HG03103 (cell line): ENCODE data around the gene KBTBD12.

Experiments
- ATAC-seq: cut with Tn5 transposase; IDR thresholded peaks from one replicate; pipeline ENCODE4 v1.9.1; 2021; ENCODE audit warnings: low read depth; ENCODE audit not compliant: unreplicated experiment

The KBTBD12 gene

DNA sequence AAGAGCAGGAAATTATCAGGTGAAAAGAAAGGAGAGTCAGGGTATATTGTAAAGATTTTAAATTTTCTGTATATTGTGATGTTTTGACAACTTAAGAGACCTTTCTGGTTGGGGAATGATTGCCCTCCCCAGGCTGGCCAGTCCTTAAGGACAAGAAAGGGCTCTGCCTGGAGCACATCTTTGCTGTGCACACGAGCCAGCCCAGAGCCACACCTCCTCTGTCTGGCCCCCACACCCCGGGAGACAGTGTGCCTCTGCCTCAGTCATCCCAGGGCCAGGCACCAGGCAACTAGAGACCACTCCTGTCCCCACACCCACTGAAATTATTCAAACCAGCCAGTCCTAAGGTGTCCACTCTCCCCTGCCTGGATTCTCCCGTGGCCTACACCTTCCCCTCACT, 67.1 kb downstream of the KBTBD12 start:
- ATAC-seq, result no peak

DNA sequence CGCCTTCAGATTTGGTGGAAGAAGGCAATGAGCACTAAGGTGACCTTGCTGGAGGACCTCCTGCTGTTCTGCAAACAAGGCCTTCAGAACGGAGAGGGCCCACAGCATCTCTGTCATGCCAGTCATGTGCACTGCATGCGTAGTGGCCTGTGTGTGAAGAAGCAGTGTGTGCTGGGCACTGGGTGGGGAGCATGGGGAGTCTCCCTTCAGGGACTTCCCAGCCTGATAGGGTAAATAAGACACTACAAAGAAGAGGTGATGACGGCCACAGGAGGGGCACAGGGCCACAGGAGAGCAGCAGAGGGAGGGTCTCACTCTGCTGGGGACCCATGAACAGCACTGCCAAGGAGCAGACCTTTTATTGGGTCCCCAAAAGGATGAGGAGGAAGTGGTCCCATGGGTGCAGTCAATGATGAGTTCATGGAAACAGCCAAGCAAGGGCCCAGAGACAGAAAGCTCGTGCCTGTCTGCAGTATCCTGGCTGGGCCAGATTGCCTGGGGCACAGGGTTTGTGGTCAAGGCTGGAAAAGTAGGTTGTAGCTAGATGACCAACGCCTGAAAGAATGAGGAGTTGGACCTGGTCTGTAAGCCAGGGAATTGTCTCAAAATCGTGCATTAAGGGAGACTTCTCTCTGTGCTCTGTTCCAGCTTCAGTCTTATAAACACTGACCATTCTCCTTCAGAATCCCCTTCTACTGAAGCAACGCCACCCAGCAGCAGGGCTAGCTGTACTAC, 69.4 kb downstream of the KBTBD12 start:
- no peak for ATAC-seq

- ATAC-seq, result no peak
Observed at GRCh38 chr3:127985216-127985615, 70.2 kb downstream of the KBTBD12 start.

DNA sequence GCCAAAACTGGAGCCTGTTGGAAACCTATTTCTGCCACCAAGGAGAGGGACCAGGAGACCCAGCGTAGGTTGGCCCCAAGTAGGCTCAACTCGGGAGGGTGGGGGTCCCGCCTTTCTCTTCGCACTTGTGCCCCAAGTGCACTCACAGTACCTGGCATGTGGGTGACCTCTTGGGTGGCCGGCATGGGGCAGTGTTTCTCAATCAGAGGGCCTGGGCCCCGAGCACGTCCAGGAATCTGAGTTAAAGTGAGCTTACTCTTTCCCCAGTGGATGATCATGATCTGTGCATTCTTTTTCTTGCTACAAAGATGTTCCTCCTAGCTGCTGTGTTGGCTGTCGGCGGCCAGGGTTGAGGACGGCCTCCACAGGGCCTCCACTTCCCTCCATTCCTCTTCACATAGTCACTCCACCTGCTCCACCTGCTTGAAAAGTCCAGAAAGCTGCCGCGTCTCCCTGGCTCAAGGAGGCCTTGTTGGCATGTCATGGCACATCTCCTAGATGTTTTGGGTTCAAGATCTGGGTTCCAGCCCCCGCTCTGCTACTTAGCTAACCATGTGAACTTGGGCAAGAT, 70.7 kb downstream of the KBTBD12 start:
- ATAC-seq, result no peak

- ATAC-seq, result no peak
Observed at GRCh38 chr3:127986803-127987202, 71.8 kb downstream of the KBTBD12 start.

DNA sequence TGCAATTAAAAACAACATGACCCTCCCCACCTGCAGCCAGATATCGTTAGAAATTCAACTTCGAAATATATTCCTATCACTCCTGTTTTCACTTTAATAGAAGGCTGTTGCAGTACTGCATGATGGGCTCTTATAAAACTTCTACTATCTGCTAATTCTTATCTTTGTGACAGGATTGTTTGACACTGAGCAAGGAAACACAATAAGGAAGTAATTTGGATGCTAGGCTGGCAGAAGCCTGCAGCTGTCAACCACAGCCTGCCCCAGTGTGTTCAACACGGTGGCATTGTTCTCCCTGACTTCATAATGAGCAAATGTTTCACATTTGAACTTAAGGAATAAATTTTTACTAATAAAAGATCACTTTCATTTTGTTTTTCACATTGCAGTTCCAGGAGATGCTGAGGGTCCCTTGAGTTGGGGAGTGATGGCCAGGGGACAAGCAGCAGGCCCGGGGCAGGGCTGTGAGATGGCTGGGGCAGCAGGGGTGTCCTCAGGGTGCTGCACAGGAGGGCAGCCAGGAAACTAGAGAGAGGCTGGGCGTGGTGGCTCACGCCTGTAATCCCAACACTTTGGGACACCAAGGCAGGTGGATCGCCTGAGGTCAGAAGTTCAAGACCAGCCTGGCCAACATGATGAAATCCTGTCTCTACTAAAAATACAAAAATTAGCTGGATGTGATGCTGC, 72.4 kb downstream of the KBTBD12 start:
- ATAC-seq, result no peak

DNA sequence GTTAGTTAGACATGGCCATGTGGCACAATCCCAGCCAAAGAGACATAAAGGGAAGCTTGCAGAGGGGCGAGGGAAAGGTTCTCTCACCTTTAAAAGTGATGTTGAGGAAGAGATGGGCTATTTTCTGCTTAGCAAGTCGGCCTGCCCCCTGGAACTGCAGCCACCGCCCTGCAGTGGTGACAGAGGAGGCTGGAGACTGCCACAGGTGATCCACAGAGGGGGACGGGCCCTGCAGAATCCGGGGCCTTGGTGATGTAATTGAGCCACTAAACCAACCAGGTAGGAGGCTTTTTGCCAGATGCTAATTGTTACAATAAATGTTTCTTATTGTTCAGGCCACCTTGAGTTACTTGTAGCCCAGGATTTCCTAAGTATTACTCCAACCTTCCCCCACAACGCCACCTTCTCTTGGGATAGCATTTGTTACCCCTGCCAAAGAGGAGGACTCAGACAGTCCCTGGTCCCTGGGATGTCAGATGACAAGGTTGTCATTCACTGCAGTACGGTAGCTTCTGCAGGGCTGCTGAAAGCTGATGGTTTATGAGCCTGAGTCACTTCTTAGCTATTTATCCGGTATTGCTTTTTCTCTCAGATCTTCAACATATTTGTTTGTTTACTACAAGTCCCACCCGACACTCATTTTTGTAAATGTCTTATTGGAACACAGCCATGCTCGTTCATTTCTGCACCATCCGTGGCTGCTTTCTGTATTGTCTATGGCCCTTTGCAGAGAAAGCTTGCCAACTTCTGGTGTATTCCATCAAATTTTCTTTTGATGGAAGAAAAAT, 73.9 kb downstream of the KBTBD12 start:
- ATAC-seq, result no peak

DNA sequence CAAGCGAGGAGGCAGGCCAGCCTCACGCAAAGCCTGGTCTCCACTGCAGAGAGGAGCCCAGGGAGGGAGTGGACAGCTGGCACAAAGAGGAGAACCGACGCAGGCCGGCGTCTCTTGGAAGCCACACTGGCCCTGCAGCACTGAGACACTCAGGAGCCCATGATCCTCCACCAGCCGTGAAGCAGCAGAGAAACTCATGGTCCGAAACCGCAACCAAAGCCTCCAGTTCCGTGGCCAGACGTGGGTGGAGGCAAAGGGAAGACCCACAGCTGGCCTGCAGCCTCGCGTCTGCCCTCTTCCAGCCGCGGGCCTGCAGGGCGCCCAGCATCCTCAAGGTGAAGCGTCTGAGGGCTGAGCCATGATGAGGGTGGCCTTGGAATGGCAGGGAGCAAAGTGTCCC, 75.0 kb downstream of the KBTBD12 start:
- ATAC-seq, result no peak

GRCh38 chr3:127990461-127990860, 75.4 kb downstream of the KBTBD12 start:
- no peak for ATAC-seq

GRCh38 chr3:127991251-127991650, 76.2 kb downstream of the KBTBD12 start:
- no peak for ATAC-seq

- ATAC-seq, result no peak
Observed at GRCh38 chr3:127991681-127992080, 76.6 kb downstream of the KBTBD12 start.

DNA sequence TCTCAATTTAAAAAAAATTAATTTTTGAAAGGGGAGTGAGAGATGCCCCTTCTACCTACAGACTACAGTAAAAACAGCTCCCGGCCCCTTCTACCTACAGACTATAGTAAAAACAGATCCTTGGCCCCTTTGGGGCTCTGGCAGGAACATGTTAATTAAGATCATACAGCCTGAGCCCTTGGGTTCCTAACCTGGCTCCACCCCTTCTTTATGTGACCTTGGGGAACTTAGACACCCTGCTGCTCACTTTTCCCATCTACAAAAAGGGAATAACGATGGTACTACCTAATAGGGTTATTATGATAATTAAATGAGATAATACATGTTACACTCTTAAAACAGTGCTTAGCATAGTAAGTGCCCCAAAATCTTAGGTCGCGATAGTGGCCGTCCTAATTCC, 77.1 kb downstream of the KBTBD12 start:
- ATAC-seq, result no peak

DNA sequence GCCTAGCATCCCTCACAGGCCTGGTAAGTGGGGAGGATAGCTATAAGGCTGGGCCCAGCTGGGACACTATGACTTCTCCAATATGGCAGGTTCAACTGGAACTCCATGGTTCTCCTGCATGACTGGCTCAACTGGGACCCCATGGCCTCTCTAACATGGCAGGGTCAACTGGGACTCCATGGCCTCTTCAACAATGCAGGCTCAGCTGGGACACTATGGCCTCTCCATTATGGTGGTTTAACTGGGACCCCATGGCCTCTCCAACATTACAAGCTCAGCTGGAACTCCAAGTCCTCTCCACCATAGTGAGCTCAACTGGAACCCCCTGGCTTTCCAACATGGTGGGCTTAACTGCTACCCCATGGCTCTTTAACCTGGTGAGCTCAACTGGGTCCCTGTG, 79.0 kb downstream of the KBTBD12 start:
- ATAC-seq, result no peak

GRCh38 chr3:127997016-127997415, 82.0 kb downstream of the KBTBD12 start:
- no peak for ATAC-seq

- ATAC-seq, result no peak
Observed at GRCh38 chr3:127997961-127998360, 82.9 kb downstream of the KBTBD12 start.

GRCh38 chr3:127998596-127998995, 83.6 kb downstream of the KBTBD12 start:
- ATAC-seq, result no peak

- ATAC-seq, result no peak
Observed at GRCh38 chr3:127999509-128000106, 84.6 kb downstream of the KBTBD12 start.

GRCh38 chr3:128001576-128001975, 86.5 kb downstream of the KBTBD12 start:
- ATAC-seq, result no peak

- no peak for ATAC-seq
Observed at GRCh38 chr3:128004661-128005060, 89.6 kb downstream of the KBTBD12 start.

DNA sequence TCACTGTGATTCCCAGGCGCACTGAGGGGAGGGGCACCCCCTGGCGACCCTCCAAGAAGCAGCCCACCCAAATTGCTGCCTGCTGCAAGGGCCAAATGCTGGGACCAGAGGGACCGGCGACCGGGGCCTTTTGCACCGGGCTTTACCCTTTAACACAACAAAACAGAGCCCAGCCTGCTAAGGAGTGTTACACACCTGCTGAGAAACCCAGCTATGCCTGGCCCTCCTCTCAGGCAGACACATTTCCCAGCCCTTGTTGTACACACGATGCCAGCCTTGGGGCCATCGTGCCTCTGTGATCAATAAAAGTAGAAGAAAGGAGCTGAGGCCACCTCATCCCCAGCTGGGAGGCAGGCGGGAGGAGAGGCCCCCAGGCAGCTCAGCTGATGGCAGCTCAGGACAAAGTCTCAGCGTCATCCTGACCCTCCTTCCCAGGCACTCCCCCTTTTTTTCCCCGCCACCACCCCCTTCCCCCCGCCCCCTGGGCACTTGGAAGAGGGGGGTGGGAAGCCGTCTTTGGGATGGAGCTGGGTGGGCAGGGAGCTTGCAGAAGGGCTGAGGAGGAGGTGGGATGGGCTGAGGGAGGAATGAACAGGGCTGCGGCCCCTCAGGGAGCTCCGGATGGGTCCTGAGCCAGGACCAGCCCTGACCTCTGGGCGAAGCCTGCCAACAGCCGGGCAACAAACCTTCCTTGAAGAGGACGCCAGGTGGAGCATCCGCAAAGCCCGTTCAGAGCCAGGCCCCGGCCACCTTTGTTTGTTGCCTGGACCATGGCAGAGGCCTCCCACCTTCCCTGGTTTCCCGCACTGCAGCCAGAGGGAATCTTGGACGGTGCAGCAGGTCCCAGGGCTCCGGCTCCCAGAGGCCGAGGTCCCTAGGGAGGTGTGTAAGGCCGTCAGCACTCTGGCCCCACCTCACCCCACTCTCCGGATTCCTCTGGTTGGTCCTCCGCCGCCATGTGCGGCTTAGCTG, 91.3 kb downstream of the KBTBD12 start:
- ATAC-seq, result no peak
